Measurements from ENCODE around the gene KRTAP2-3.
"Not testable (repeated sequence)": the region's sequence is repeated elsewhere in the genome, so short reads cannot be mapped to it uniquely, and the experiment has no call there.

Gene KRTAP2-3

GRCh38 chr17:41067281-41067680 is 7.4 kb upstream of the KRTAP2-3 start:
- DNase-seq (ENCODE audit: low read depth in 2 of 2): no peak

DNA sequence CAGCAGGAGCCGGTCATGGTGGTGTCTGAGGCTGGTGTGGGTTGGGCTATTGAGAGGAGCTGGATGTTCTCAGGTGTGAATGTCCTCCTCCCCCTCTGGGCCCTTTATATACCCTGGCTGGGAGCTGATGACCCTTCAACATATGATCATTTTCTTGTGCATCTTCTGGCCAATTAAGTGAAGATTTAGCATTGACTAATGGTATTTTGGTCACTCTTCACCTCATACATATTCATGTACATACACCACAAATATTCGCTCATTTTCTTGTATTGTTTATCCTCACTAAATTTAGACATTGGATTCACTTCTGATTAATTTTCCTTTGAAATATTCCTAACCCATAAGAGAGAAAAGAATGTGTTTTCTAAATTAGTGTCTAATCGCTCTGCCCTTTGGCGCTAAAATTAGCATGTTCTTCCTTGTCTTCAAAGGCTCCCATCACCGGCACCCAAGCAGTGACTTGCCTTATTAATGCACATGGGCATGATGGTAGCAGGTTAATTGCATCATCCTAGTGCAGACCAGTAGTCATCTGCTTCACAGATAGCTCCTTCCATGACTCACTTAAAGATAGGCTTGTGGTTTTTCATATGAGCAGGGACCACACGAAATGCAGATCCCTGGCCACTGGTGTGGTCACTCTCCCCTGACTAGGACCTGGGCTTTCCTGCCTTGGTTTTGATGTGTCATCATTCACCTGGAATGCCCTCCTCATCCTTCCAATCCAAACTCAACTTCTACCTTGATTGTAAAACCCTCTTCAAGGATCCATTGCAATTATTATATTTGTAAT is 6.1 kb upstream of the KRTAP2-3 start, which contains the start of gene KRTAP2-4:
TSS of gene KRTAP2-4 (minus strand) at position 51 of the 796 bp plus-strand sequence. CDS start at position 17, 34 bp downstream.
- DNase-seq (ENCODE audit: low read depth in 2 of 2): no peak

GRCh38 chr17:41065016-41065689 is 5.2 kb upstream of the KRTAP2-3 start:
- DNase-seq (ENCODE audit: low read depth in 2 of 2): not testable (repeated sequence)

DNA sequence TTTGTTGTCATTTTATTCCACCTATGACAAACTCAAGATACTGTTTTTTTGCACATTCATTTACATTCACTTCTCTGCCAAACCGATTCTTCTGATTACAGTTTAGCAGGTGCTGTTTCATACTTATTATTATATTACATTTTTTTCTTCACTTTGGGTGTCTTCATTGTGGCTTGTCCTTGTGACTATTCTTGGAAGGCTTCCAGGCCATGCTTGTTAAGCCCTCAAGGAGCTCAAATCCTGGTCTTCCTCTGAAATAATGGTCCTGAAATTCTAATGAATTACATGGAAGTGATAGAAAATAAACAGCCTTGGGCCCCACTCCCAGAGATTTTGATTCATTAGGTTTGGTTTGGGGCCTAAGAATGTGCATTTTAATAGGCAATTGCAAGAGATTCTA is 4.4 kb upstream of the KRTAP2-3 start:
- no peak for DNase-seq (ENCODE audit: low read depth in 2 of 2)

- no peak for DNase-seq (ENCODE audit: low read depth in 2 of 2)
Measured at GRCh38 chr17:41063449-41063848, 3.5 kb upstream of the KRTAP2-3 start.

DNA sequence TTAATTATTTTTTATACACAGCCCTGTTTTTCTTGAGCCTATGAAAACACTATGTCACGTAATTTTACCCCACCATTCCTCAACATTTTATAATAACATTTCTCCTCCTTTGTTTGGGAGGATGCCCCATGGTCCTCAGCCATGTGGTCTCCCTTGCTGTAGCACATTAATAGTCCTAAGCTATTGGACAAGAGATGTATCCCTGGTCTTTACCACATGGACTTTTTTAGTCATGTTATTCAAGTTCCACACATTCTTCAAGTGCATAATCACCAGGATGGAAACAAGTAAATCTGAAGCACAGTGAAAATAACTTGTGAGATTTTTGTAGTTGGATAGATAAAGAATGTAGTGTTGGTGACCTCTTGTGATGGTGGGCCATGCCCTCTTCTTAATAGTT is 2.0 kb upstream of the KRTAP2-3 start:
- no peak for DNase-seq (ENCODE audit: low read depth in 2 of 2)

GRCh38 chr17:41059276-41060051 is 450 bp downstream of the KRTAP2-3 start:
- DNase-seq (ENCODE audit: low read depth in 2 of 2): not testable (repeated sequence)

DNA sequence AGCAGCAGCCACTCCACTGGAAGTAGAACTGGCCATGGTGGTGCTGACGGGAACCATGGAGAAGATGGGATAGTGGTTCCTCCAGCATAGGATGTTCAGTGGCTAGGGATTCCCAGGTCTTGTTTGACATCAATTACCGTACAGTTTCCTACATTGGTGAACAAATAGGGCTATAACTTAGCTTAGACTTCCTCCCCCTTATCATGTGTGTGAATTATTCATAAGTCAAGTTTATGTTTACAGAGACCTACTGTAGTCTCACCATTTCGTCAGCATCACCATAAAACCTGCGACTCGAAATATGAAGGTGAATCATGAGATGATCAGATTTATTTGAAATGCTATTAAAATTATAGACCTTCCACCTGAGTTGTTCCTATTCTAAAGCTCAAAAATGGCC is 1.2 kb downstream of the KRTAP2-3 start:
- no peak for DNase-seq (ENCODE audit: low read depth in 2 of 2)

DNA sequence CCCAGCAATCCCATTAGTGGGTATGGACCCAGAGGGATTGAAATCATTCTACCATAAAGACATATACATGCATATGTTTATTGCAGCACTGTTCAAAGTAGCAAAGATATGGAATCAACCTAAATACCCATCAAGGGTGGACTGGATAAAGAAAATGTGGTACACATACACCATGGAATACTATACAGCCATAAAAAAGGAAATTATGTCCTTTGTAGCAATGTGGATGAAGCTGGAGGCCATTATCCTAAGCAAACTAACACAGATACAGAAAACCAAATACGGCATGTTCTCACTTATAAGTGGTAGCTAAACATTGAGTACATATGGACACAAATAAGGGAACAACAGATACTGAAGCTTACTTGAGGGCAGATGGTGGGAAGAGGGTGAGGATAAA is 2.4 kb downstream of the KRTAP2-3 start:
- no peak for DNase-seq (ENCODE audit: low read depth in 2 of 2)

DNA sequence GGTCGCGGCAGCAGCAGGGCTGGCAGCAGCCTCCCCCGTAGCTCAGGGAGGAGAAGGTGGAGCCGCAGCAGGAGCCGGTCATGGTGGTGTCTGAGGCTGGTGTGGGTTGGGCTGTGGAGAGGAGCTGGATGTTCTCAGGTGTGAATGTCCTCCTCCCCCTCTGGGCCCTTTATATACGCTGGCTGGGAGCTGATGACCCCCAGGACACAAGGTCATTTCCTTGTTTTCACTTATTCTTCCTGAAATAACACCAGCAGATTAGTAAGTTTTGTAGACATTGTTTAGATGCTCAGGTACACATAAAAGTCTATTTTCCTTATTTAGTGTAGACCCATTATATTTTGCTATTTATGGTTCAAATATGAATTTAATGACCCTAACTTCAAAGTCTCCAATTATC is 4.8 kb downstream of the KRTAP2-3 start, which contains the start of gene KRTAP2-2:
TSS of gene KRTAP2-2 (minus strand) at position 101 of the 400 bp plus-strand sequence. CDS start at position 82, 19 bp downstream.
- not testable (repeated sequence) for DNase-seq (ENCODE audit: low read depth in 2 of 2)

- DNase-seq (ENCODE audit: low read depth in 2 of 2): not testable (repeated sequence)
Measured at GRCh38 chr17:41054556-41054955, 5.4 kb downstream of the KRTAP2-3 start.

GRCh38 chr17:41054025-41054424 is 5.9 kb downstream of the KRTAP2-3 start:
- DNase-seq (ENCODE audit: low read depth in 2 of 2): no peak

- no peak for DNase-seq (ENCODE audit: low read depth in 2 of 2)
Measured at GRCh38 chr17:41052566-41052965, 7.3 kb downstream of the KRTAP2-3 start.

DNA sequence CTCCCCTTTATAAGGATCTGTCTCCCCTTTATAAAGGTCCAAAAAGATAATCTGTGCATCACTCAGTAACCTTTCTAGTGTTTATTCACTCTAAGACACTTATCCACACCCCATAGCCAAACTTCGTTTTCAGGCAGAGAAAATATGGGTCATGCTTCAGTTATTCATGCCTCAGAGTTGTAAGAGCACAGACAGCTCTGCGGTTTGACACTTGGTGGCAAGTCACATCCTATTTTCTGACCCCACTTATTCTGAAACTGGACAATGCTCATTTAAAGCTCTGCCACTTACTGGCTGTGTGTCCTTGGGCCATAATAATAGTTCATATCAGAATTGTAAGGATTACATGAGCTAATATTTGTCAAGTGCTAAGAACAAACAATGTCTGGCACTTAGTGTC is 10.8 kb downstream of the KRTAP2-3 start:
- DNase-seq (ENCODE audit: low read depth in 2 of 2): no peak

DNA sequence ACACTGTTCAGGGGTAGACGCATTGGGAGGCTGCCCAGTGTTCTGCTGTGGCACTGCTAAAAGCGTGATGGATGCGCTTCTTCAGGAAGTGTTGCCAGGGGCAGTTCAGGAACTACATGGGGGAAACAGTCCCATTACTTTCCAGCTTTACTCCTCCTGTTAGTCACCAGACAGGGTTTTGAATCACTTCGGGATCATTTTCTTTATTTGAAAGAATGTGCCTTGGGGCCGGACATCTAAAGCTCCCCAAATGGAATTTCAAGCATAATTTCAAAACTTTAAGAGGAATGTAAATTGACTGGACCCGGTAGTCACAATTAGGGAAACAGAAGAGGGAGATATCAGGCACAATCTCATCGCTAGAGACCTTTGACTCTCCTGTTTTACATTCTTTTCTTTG is 11.5 kb downstream of the KRTAP2-3 start:
- no peak for DNase-seq (ENCODE audit: low read depth in 2 of 2)

GRCh38 chr17:41046735-41047465 is 13.0 kb downstream of the KRTAP2-3 start, which contains the start of gene KRTAP2-1:
KRTAP2-1 (minus strand) TSS chr17:41047316; CDS start chr17:41047267, 49 bp downstream.
- not testable (repeated sequence) for DNase-seq (ENCODE audit: low read depth in 2 of 2)

GRCh38 chr17:41042953-41043352 is 17.0 kb downstream of the KRTAP2-3 start:
- DNase-seq (ENCODE audit: low read depth in 2 of 2): no peak

DNA sequence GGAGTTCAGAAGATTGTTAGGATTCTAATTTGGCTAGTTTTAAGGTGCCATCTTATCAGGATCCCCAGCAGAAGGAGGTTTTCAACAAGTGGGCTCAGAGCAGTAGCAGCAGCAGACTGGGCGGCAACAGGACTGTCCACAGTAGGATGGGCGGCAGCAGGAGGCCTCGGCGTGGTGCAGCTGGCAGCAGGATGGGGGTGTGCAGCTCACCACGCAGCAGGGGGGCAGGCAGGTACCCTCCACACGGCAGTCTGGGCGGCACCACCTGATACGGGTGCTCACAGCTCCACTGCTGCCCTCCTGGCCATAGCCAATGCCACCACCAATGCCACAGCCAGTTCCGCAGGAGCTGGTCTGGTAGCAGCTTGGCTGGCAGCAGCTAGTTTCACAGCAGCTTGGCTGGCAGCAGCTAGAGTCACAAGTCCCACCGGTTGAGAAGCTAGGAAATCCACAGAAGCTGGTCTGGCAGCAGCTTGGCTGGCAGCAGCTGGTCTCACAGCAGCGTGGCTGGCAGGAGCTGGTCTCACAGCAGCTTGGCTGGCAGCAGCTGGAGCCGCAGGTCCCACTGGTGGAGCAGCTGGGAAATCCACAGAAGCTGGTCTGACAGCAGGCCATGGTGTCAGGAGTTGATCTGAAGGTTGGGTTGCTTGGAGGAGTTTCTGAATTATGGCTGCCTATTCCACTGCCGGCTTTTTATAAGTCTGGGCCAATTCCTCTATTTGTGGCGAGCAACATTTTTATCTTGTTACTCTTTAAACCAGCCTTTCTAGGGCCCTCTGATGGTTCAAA is 18.9 kb downstream of the KRTAP2-3 start, which contains the start of gene KRTAP1-1:
TSS of gene KRTAP1-1 (minus strand) at position 668 of the 789 bp plus-strand sequence. CDS start at position 615, 53 bp downstream.
- DNase-seq (ENCODE audit: low read depth in 2 of 2): not testable (repeated sequence)

DNA sequence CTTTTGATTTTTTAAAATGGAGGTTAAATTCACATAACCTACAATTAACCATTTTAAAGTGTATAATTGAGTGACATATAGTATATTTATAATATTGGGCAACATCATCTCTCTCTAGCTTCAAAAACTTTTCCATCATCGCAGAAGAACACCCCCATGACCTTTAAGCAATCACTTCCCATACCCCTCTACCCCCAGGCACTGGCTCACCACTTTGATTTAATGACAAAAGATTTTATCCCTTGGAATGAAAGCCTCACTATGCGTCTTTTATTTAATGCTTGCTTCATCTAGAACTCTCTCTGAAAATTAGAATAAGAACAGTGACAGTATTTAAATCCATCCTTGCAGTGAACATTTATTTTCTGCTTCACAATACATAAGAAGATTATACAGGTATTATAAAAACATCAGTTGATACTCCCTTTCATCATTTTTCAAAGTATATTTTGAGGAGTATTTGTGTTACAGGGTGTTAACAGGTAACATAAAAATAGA is 22.0 kb downstream of the KRTAP2-3 start:
- DNase-seq (ENCODE audit: low read depth in 2 of 2): no peak

DNA sequence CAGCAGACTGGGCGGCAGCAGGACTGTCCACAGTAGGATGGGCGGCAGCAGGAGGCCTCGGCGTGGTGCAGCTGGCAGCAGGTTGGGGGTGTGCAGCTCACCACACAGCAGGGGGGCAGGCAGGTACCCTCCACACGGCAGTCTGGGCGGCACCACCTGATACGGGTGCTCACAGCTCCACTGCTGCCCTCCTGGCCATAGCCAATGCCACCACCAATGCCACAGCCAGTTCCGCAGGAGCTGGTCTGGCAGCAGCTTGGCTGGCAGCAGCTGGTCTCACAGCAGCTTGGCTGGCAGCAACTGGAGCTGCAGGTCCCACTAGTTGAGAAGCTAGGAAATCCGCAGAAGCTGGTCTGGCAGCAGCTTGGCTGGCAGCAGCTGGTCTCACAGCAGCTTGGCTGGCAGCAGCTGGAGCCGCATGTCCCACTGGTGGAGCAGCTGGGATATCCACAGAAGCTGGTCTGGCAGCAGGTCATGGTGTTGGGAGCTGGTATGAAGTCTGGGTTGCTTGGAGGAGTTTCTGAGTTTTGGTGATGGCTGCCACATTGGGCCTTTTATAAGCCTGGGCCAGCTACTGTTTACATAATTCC is 25.5 kb downstream of the KRTAP2-3 start, which contains the start of gene KRTAP1-3:
TSS of gene KRTAP1-3 (minus strand) at position 529 of the 590 bp plus-strand sequence. CDS start at position 476, 53 bp downstream.
- not testable (repeated sequence) for DNase-seq (ENCODE audit: low read depth in 2 of 2)

All from stimulated activated CD8-positive, alpha-beta memory T cell treated with anti-CD3 and anti-CD28 coated beads, Interleukin-15, amount 100 ng/mL, for 48 hours (primary cell).